HL-60 (cell line): ENCODE data around the gene ATP10B.

Source experiments
- DNase-seq, 2 experiments: peaks; one replicate each; pipeline ENCODE4 v3.0.0-alpha.2; 2010 to 2020; ENCODE audit warnings: low read depth in 1 of 2, low spot score in 1 of 2
- H3K27ac ChIP-seq: fragments of 250-450 bp; sonication (Bioruptor Pico); replicated peaks from 2 replicates; pipeline ENCODE4 v1.5.1; 2020; ENCODE audit warnings: mild to moderate bottlenecking, moderate library complexity
- H3K27me3 ChIP-seq: fragments of 250-450 bp; sonication (Bioruptor Pico); 2 replicates; pipeline ENCODE4 v1.5.1; 2021; ENCODE audit warnings: mild to moderate bottlenecking, moderate library complexity; ENCODE audit not compliant: insufficient read depth, poor library complexity, severe bottlenecking
- H3K4me3 ChIP-seq: replicated peaks from 2 replicates; pipeline ENCODE4 v1.5.1; 2011; ENCODE audit warnings: mild to moderate bottlenecking, control low read depth, low read length; ENCODE audit not compliant: insufficient read depth
- CTCF ChIP-seq: IDR thresholded peaks from one replicate; pipeline ENCODE4 v1.5.1; 2011; ENCODE audit warnings: low read length, control low read depth, inconsistent platforms; ENCODE audit not compliant: insufficient read depth
- GABPA ChIP-seq: IDR thresholded peaks from 2 replicates; pipeline ENCODE4 v1.6.1; 2012; ENCODE audit warnings: low read depth
- POLR2AphosphoS5 ChIP-seq: IDR thresholded peaks from 2 replicates; pipeline ENCODE4 v1.6.1; 2012; ENCODE audit warnings: low read depth
- REST ChIP-seq: IDR thresholded peaks from 2 replicates; pipeline ENCODE4 v1.6.1; 2012; ENCODE audit warnings: low read depth; ENCODE audit not compliant: insufficient replicate concordance
- SPI1 ChIP-seq: IDR thresholded peaks from 2 replicates; pipeline ENCODE4 v1.6.1; 2012; ENCODE audit warnings: low read depth, mild to moderate bottlenecking, borderline replicate concordance

The ATP10B gene

GRCh38 chr5:160749026-160749425 is 103.0 kb downstream of the ATP10B start:
- Histone ChIP-seq H3K27ac (no peak overlapping the region), H3K27me3 (no peaks in the 10 kb centered on the region), H3K4me3 (no peak overlapping the region)
- DNase-seq = no peak
- TF ChIP-seq REST = no peak

- H3K27ac ChIP-seq = no peak overlapping the region
- TF ChIP-seq GABPA = no peak
- no peak for TF ChIP-seq CTCF
- TF ChIP-seq REST = no peak
- no peak for TF ChIP-seq POLR2AphosphoS5
- no peak for TF ChIP-seq SPI1
- H3K27me3 ChIP-seq = no peaks in the 10 kb centered on the region
- no peak for DNase-seq
- H3K4me3 ChIP-seq = no peak overlapping the region
Observed at GRCh38 chr5:160747987-160748386, 104.0 kb downstream of the ATP10B start.

- no peak overlapping the region for H3K4me3 ChIP-seq
- H3K27me3 ChIP-seq = no peaks in the 10 kb centered on the region
- TF ChIP-seq POLR2AphosphoS5 (no peak), SPI1 (no peak), GABPA (no peak), CTCF (no peak), REST (no peak)
- DNase-seq = no peak
- H3K27ac ChIP-seq = no peak overlapping the region
Observed at GRCh38 chr5:160747559-160747958, 104.5 kb downstream of the ATP10B start.
